A549 (cell line): ENCODE results near the gene SLC30A1.
"Not testable (repeated sequence)": the region's sequence is repeated elsewhere in the genome, so short reads cannot be mapped to it uniquely, and the experiment has no call there.

Experiments used
- CEBPB ChIP-seq, 2 experiments: fragments of >200 bp in 1 of 2; sonication (Bioruptor Twin) in 1 of 2; formaldehyde crosslinking in 1 of 2; IDR thresholded peaks; 2 replicates each; pipeline ENCODE4 v1.6.1; 2012 to 2016
- CTCF ChIP-seq: fragments of >200 bp; sonication (Bioruptor Twin); formaldehyde crosslinking; IDR thresholded peaks from 3 replicates; pipeline ENCODE4 v1.5.1; 2016
- MAX ChIP-seq: IDR thresholded peaks from 2 replicates; pipeline ENCODE4 v1.6.1; 2012
- MYC ChIP-seq: IDR thresholded peaks from 2 replicates; pipeline ENCODE4 v1.6.1; 2012; ENCODE audit warnings: mild to moderate bottlenecking, inconsistent platforms, low read length, improper control_type of control experiment, borderline replicate concordance
- PHF8 ChIP-seq: fragments of 200-600 bp; sonication (generic); IDR thresholded peaks from 2 replicates; pipeline ENCODE4 v1.6.1; 2016; ENCODE audit warnings: low read depth, mild to moderate bottlenecking, antibody characterized with exemption, moderate library complexity, borderline replicate concordance
- POLR2A ChIP-seq: IDR thresholded peaks from 2 replicates; pipeline ENCODE4 v1.6.1; 2012; ENCODE audit warnings: mild to moderate bottlenecking, low read length
- RCOR1 ChIP-seq: fragments of 150-350 bp; IDR thresholded peaks from 2 replicates; pipeline ENCODE4 v1.6.1; 2014; ENCODE audit warnings: antibody characterized with exemption, low read length, low read depth
- ZFP36 ChIP-seq: fragments of 450-650 bp; IDR thresholded peaks from 2 replicates; pipeline ENCODE4 v1.6.1; 2014; ENCODE audit warnings: borderline replicate concordance; ENCODE audit not compliant: partially characterized antibody
- ZNF302 ChIP-seq: fragments of 250-450 bp; sonication (Bioruptor Pico); IDR thresholded peaks from 2 replicates; pipeline ENCODE4 v1.9.0; 2021; ENCODE audit warnings: inconsistent platforms, mild to moderate bottlenecking, moderate library complexity

DNA sequence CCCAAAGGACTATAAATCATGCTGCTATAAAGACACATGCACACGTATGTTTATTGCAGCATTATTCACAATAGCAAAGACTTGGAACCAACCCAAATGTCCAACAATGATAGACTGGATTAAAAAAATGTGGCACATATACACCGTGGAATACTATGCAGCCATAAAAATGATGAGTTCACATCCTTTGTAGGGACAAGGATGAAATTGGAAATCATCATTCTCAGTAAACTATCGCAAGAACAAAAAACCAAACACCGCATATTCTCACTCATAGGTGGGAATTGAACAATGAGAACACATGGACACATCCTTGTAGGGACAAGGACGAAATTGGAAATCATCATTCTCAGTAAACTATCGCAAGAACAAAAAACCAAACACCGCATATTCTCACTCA, 46.9 kb upstream of the SLC30A1 start:
- TF ChIP-seq ZFP36; CEBPB (IDR thresholded peaks at IDR 0.05); PHF8; CTCF; RCOR1; ZNF302 (CRISPR knock-in tag); MAX; POLR2A; MYC: not testable (repeated sequence)
